DND-41 (cell line): Measurements from ENCODE around the gene KLHDC7B.

Experiments used
- CTCF ChIP-seq: IDR thresholded peaks from 2 replicates; pipeline ENCODE4 v1.5.1; 2012; ENCODE audit warnings: borderline replicate concordance, low read length, moderate library complexity, mild to moderate bottlenecking; ENCODE audit not compliant: poor library complexity, severe bottlenecking; ENCODE audit errors: extremely low read depth
- EZH2 ChIP-seq: IDR thresholded peaks from 3 replicates; pipeline ENCODE4 v1.6.1; 2012; ENCODE audit warnings: borderline replicate concordance, low read depth, mild to moderate bottlenecking, moderate library complexity, low read length, inconsistent platforms; ENCODE audit not compliant: severe bottlenecking

- TF ChIP-seq CTCF (no peak), EZH2 (no peak)
These were observed 7.6 kb downstream of the KLHDC7B start for GRCh38 chr22:50553310-50553709.
